H1 (cell line): Measurements from ENCODE around the gene PDE8B. TPM values are rescaled to one million over a fixed set of nuclear protein-coding genes. Genes with fewer than 3 reads are reported as not detected.

Experiments used
- CTCF ChIA-PET: fragments of 300-600 bp; sonication (Branson Sonifier 250); formaldehyde crosslinking; loops from one replicate; lab custom pipeline; 2021; ENCODE audit not compliant: partially characterized antibody; lab: Charles Lee
- POLR2A ChIA-PET: fragments of 300-600 bp; sonication (Branson Sonifier 250); formaldehyde crosslinking; loops from one replicate; lab custom pipeline; 2021; ENCODE audit warnings: inconsistent platforms; ENCODE audit not compliant: partially characterized antibody; lab: Charles Lee
- DNase-seq, 2 experiments: peaks; one replicate each; pipeline versions ENCODE4 v3.0.0 to v3.0.0-alpha.2; 2010 to 2022; ENCODE audit warnings: low spot score in 2 of 2, low read depth in 1 of 2, mixed read lengths in 1 of 2
- FAIRE-seq: peaks from 2 replicates; lab custom pipeline; 2011; peaks lifted over from hg19 to GRCh38; lab: Jason Lieb, UNC
- H2AFZ ChIP-seq: 2 replicates; pipeline ENCODE4 v1.8.1; 2012; ENCODE audit warnings: low read length, inconsistent platforms
- H2AK5ac ChIP-seq: 2 replicates; pipeline ENCODE4 v1.6.1; 2013; ENCODE audit warnings: low read depth, low read length
- H2BK120ac ChIP-seq: replicated peaks from 2 replicates; pipeline ENCODE3; 2013; ENCODE audit warnings: low read depth, low read length, inconsistent platforms
- H2BK12ac ChIP-seq: 2 replicates; pipeline ENCODE4 v1.6.1; 2013; ENCODE audit warnings: low read depth, low read length
- H2BK15ac ChIP-seq: 2 replicates; pipeline ENCODE4 v1.6.1; 2013; ENCODE audit warnings: low read length
- H2BK20ac ChIP-seq: 2 replicates; pipeline ENCODE4 v1.6.1; 2013; ENCODE audit warnings: low read length
- H2BK5ac ChIP-seq: 2 replicates; pipeline ENCODE4 v1.6.1; 2013; ENCODE audit warnings: low read depth, low read length
- H3K14ac ChIP-seq: 2 replicates; pipeline ENCODE4 v1.6.1; 2013; ENCODE audit warnings: inconsistent platforms; ENCODE audit not compliant: insufficient read length
- H3K18ac ChIP-seq: 2 replicates; pipeline ENCODE4 v1.6.1; 2013; ENCODE audit warnings: low read length; ENCODE audit errors: extremely low read depth
- H3K23ac ChIP-seq: 2 replicates; pipeline ENCODE4 v1.6.1; 2013; ENCODE audit warnings: inconsistent platforms; ENCODE audit not compliant: insufficient read length
- H3K23me2 ChIP-seq: 2 replicates; pipeline ENCODE4 v1.6.1; 2013; ENCODE audit warnings: low read depth, low read length
- H3K27ac ChIP-seq: 2 replicates; pipeline ENCODE4 v1.6.1; 2011; ENCODE audit warnings: low read depth, low read length, inconsistent platforms
- H3K27me3 ChIP-seq, 4 experiments: replicated peaks in 1 of 4; 1 replicate in 1 of 4; 2 replicates in 3 of 4; pipeline versions ENCODE4 v1.6.1 to v1.8.1; 2011 to 2013; ENCODE audit warnings: low read length in 3 of 4, mild to moderate bottlenecking in 3 of 4, inconsistent platforms in 2 of 4, mixed read lengths in 2 of 4, moderate library complexity in 1 of 4; ENCODE audit not compliant: control insufficient read depth in 3 of 4, insufficient read depth in 3 of 4; ENCODE audit errors: extremely low read depth in 1 of 4
- H3K36me3 ChIP-seq, 4 experiments: 2 replicates each; pipeline versions ENCODE4 v1.6.1 to v1.8.1; 2011 to 2013; ENCODE audit warnings: mild to moderate bottlenecking in 4 of 4, low read length in 3 of 4, moderate library complexity in 2 of 4, control low read depth in 1 of 4, inconsistent platforms in 1 of 4; ENCODE audit not compliant: insufficient read depth in 4 of 4, control insufficient read depth in 2 of 4
- H3K4ac ChIP-seq: replicated peaks from 2 replicates; pipeline ENCODE3; 2013; ENCODE audit warnings: low read length, low read depth, mixed read lengths, inconsistent platforms; ENCODE audit not compliant: insufficient read length
- H3K4me1 ChIP-seq, 4 experiments: replicated peaks in 1 of 4; 1 replicate in 1 of 4; 2 replicates in 3 of 4; pipeline versions ENCODE4 v1.6.1 to v1.8.1; 2011 to 2013; ENCODE audit warnings: low read length in 3 of 4, inconsistent platforms in 2 of 4, mixed read lengths in 1 of 4; ENCODE audit not compliant: insufficient read depth in 4 of 4, control insufficient read depth in 3 of 4
- H3K4me2 ChIP-seq, 2 experiments: 2 replicates each; pipeline versions ENCODE4 v1.6.1 to v1.8.1; 2011 to 2013; ENCODE audit warnings: low read depth in 2 of 2, low read length in 2 of 2, control low read depth in 1 of 2, inconsistent platforms in 1 of 2, mild to moderate bottlenecking in 1 of 2; ENCODE audit not compliant: insufficient read depth in 1 of 2
- H3K4me3 ChIP-seq, 4 experiments: fragments of 200-600, 300-600 bp in 1 of 4; sonication (generic), shearing (Covaris generic), sonication (Bioruptor Twin) in 1 of 4; 2 replicates each; pipeline versions ENCODE4 v1.5.1 to v1.8.1; 2011 to 2016; ENCODE audit warnings: low read length in 4 of 4, low read depth in 3 of 4, control low read depth in 2 of 4, inconsistent platforms in 2 of 4, mild to moderate bottlenecking in 2 of 4, mixed read lengths in 1 of 4, moderate library complexity in 1 of 4; ENCODE audit not compliant: insufficient read depth in 2 of 4; ENCODE audit errors: extremely low read depth in 1 of 4
- H3K56ac ChIP-seq: replicated peaks from 2 replicates; pipeline ENCODE3; 2013; ENCODE audit warnings: low read depth, mild to moderate bottlenecking, mixed read lengths, low read length, inconsistent platforms; ENCODE audit not compliant: insufficient read length
- H3K79me1 ChIP-seq: 2 replicates; pipeline ENCODE4 v1.6.1; 2013; ENCODE audit warnings: low read depth, low read length, control low read depth
- H3K79me2 ChIP-seq, 2 experiments: 2 replicates each; pipeline versions ENCODE4 v1.6.1 to v1.8.1; 2012 to 2013; ENCODE audit warnings: low read length in 2 of 2, mild to moderate bottlenecking in 2 of 2, inconsistent platforms in 1 of 2; ENCODE audit not compliant: insufficient read depth in 2 of 2, control insufficient read depth in 1 of 2
- H3K9ac ChIP-seq, 4 experiments: replicated peaks in 1 of 4; 1 replicate in 1 of 4; 2 replicates in 3 of 4; pipeline versions ENCODE4 v1.6.1 to v1.8.1; 2011 to 2013; ENCODE audit warnings: low read depth in 3 of 4, low read length in 3 of 4, control low read depth in 2 of 4, mild to moderate bottlenecking in 2 of 4, moderate library complexity in 2 of 4, inconsistent platforms in 1 of 4; ENCODE audit errors: extremely low read depth in 1 of 4
- H3K9me3 ChIP-seq, 2 experiments: 2 replicates each; pipeline versions ENCODE4 v1.6.1 to v1.8.1; 2012 to 2013; ENCODE audit warnings: mild to moderate bottlenecking in 2 of 2, moderate library complexity in 2 of 2, control low read depth in 1 of 2, inconsistent platforms in 1 of 2, low read depth in 1 of 2, low read length in 1 of 2, mixed read lengths in 1 of 2; ENCODE audit not compliant: insufficient read depth in 2 of 2
- H4K20me1 ChIP-seq, 2 experiments: replicated peaks in 1 of 2; 2 replicates each; pipeline versions ENCODE3 to v1.8.1; 2011 to 2013; ENCODE audit warnings: inconsistent platforms in 2 of 2, low read length in 2 of 2, mild to moderate bottlenecking in 1 of 2; ENCODE audit not compliant: insufficient read depth in 2 of 2, control insufficient read depth in 1 of 2
- H4K5ac ChIP-seq: 2 replicates; pipeline ENCODE4 v1.6.1; 2013; ENCODE audit warnings: low read length, low read depth, mixed read lengths, inconsistent platforms; ENCODE audit not compliant: insufficient read length
- H4K8ac ChIP-seq: 2 replicates; pipeline ENCODE4 v1.8.0; 2013; ENCODE audit warnings: mild to moderate bottlenecking, moderate library complexity, low read length, inconsistent platforms; ENCODE audit not compliant: insufficient read depth; ENCODE audit errors: extremely low read depth
- H4K91ac ChIP-seq: replicated peaks from 2 replicates; pipeline ENCODE3; 2013; ENCODE audit warnings: low read length, mixed read lengths, inconsistent platforms; ENCODE audit not compliant: insufficient read length
- ASH2L ChIP-seq: fragments of 200-600, 300-600 bp; sonication (generic); IDR thresholded peaks from one replicate; pipeline ENCODE4 v1.7.1; 2017; ENCODE audit warnings: low read length
- KDM4A ChIP-seq: IDR thresholded peaks from one replicate; pipeline ENCODE4 v1.7.1; 2012; ENCODE audit warnings: low read depth, mild to moderate bottlenecking, moderate library complexity, low read length, inconsistent platforms; ENCODE audit not compliant: severe bottlenecking
- NANOG ChIP-seq: IDR thresholded peaks from 2 replicates; pipeline ENCODE4 v1.6.1; 2011; ENCODE audit warnings: low read length, low read depth, mild to moderate bottlenecking, inconsistent platforms; ENCODE audit not compliant: insufficient read depth, poor library complexity, severe bottlenecking
- SP2 ChIP-seq: IDR thresholded peaks from 2 replicates; pipeline ENCODE4 v1.6.1; 2012; ENCODE audit warnings: mild to moderate bottlenecking, low read length, inconsistent platforms
- TAF1 ChIP-seq: IDR thresholded peaks from 2 replicates; pipeline ENCODE4 v1.6.1; 2011; ENCODE audit warnings: mild to moderate bottlenecking, low read depth, low read length
- TAF7 ChIP-seq: optimal IDR thresholded peaks from 2 replicates; pipeline ENCODE3; 2011; ENCODE audit warnings: low read depth, mild to moderate bottlenecking, inconsistent platforms, low read length, moderate library complexity, borderline replicate concordance
- YY1 ChIP-seq: IDR thresholded peaks from 2 replicates; pipeline ENCODE4 v1.6.1; 2011; ENCODE audit warnings: low read depth, mild to moderate bottlenecking, low read length
- ZNF274 ChIP-seq: IDR thresholded peaks from 2 replicates; pipeline ENCODE4 v1.7.0; 2012; ENCODE audit warnings: low read length, borderline replicate concordance; ENCODE audit errors: extremely low read depth
- WGBS, 2 experiments: shearing (Covaris generic) in 1 of 2; methylation state at CpG; one replicate each; pipeline versions ENCODE4 v1.1.6 to v1.1.7; 2013 to 2015; ENCODE audit warnings: low lambda C conversion rate in 2 of 2, mixed read lengths in 2 of 2, inconsistent platforms in 1 of 2, low coverage in 1 of 2, missing lambda C conversion rate in 1 of 2; ENCODE audit not compliant: insufficient replicate concordance in 2 of 2, insufficient coverage in 1 of 2, insufficient read length in 1 of 2; ENCODE audit errors: extremely low coverage in 1 of 2, missing lambda C conversion rate in 1 of 2; 5-methylcytosine and 5-hydroxymethylcytosine counted together
- polyA plus RNA-seq, 7 experiments: library from polyadenylated mRNA; depleted of rRNA in 3 of 7; stranded (reverse) in 5 of 7; unstranded in 2 of 7; fragments of >200 nt in 5 of 7; fragments of 200-250 nt in 2 of 7; gene quantifications; 1 replicate in 5 of 7; 2 replicates in 1 of 7; 4 replicates in 1 of 7; pipeline versions ENCODE4 v1.2.1 to v1.2.3, GENCODE V29; 2011 to 2013; ENCODE audit warnings: missing spikeins in 2 of 7, mixed read lengths in 2 of 7
- total RNA-seq: library from RNA; stranded (reverse); fragmentation: NEBNext Ultra II Directional; extraction: Animal tissue kit (Norgen Biotek cat#: 25700); gene quantifications from 2 replicates; pipeline ENCODE4 v1.2.1, GENCODE V29; 2021
- TF ChIP-seq, protein P1 (sequence below): IDR thresholded peaks from 2 replicates; pipeline ENCODE4 v1.6.1; 2012; ENCODE audit warnings: low read length, inconsistent platforms
- TF ChIP-seq, protein P2 (sequence below), 3 experiments: IDR thresholded peaks; 1 replicate in 2 of 3; 2 replicates in 1 of 3; pipeline versions ENCODE4 v1.5.1 to v1.6.1; 2011; ENCODE audit warnings: low read length in 3 of 3, mild to moderate bottlenecking in 3 of 3, inconsistent platforms in 2 of 3, low read depth in 1 of 3, moderate library complexity in 1 of 3; ENCODE audit not compliant: insufficient read depth in 1 of 3; ENCODE audit errors: control extremely low read depth in 1 of 3

PDE8B gene
- total and polyA plus RNA-seq, 2 of the 8 experiments (the other 6 are each of a cell fraction or from before 2014, with no cell fraction given), result 0.32 to 1.1 TPM

DNA sequence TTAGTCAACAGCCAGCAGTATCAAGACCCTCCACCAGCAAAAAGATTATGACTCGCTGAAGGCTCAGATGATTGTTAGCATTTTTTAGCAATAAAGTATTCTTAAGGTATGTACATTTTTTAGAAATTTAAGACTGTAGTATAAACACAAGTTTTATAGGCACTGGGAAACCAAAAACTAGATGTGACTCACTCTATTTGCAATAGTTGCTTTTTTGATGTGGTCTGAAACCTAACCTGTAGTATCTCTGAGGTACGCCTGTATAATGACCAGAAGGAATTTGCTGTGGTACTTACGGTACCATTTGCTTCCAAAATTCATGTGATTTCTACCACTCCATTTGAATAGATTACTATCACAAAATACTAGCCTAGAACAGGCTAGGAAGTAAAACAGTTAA, 220.8 kb downstream of the PDE8B start:
- ChIA-PET POLR2A (interaction anchor here (1.3 kb wide), 1 partner anchor 60 kb away, joined by 3 read pairs; no protein-coding TSS in a partner anchor), CTCF (no interaction called here)
- Histone ChIP-seq H2BK120ac (no peak overlapping the region), H3K27ac (no peak overlapping the region), H3K36me3 (peaks cover 0 to 7% (median 5%) of the 10 kb centered on the region in 4 experiments; a peak in 4 of 8 replicates), H3K23ac (no peak overlapping the region), H2AFZ (no peak overlapping the region), H3K4ac (no peak overlapping the region), H3K56ac (no peak overlapping the region), H3K27me3 (no peaks in the 10 kb centered on the region), H4K5ac (no peak overlapping the region), H3K4me1 (no peaks in the 10 kb centered on the region), H4K20me1 (no peaks in the 10 kb centered on the region), H2BK15ac (no peak overlapping the region), H3K4me3 (no peak overlapping the region), H4K91ac (no peak overlapping the region), H2BK5ac (no peak overlapping the region), H3K9me3 (no peaks in the 10 kb centered on the region), H2BK12ac (no peak overlapping the region), H3K14ac (no peak overlapping the region), H4K8ac (no peak overlapping the region), H2BK20ac (no peak overlapping the region), H3K79me1 (no peaks in the 10 kb centered on the region), H2AK5ac (no peak overlapping the region), H3K4me2 (no peak overlapping the region), H3K79me2 (no peaks in the 10 kb centered on the region), H3K9ac (no peak overlapping the region), H3K18ac (no peak overlapping the region), H3K23me2 (no peaks in the 10 kb centered on the region)
- 92% methylated on average over 3 of the region's 3 CpGs; no CpG with 5 or more reads in 1 of the 2 experiments for WGBS, 2 experiments
- no peak for FAIRE-seq
- DNase-seq, result no peak
- TF ChIP-seq NANOG (no peak), TAF1 (no peak), ZNF274 (no peak), ASH2L (no peak), SP2 (no peak), YY1 (no peak), TAF7 (no peak), KDM4A (no peak)
- TF ChIP-seq, protein P1, sequence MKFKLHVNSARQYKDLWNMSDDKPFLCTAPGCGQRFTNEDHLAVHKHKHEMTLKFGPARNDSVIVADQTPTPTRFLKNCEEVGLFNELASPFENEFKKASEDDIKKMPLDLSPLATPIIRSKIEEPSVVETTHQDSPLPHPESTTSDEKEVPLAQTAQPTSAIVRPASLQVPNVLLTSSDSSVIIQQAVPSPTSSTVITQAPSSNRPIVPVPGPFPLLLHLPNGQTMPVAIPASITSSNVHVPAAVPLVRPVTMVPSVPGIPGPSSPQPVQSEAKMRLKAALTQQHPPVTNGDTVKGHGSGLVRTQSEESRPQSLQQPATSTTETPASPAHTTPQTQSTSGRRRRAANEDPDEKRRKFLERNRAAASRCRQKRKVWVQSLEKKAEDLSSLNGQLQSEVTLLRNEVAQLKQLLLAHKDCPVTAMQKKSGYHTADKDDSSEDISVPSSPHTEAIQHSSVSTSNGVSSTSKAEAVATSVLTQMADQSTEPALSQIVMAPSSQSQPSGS, result no peak
- TF ChIP-seq, protein P2, sequence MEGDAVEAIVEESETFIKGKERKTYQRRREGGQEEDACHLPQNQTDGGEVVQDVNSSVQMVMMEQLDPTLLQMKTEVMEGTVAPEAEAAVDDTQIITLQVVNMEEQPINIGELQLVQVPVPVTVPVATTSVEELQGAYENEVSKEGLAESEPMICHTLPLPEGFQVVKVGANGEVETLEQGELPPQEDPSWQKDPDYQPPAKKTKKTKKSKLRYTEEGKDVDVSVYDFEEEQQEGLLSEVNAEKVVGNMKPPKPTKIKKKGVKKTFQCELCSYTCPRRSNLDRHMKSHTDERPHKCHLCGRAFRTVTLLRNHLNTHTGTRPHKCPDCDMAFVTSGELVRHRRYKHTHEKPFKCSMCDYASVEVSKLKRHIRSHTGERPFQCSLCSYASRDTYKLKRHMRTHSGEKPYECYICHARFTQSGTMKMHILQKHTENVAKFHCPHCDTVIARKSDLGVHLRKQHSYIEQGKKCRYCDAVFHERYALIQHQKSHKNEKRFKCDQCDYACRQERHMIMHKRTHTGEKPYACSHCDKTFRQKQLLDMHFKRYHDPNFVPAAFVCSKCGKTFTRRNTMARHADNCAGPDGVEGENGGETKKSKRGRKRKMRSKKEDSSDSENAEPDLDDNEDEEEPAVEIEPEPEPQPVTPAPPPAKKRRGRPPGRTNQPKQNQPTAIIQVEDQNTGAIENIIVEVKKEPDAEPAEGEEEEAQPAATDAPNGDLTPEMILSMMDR (IDR thresholded peaks at IDR 0.05; ENCODE audit: control extremely low read depth in 1 of 3, insufficient read depth in 1 of 3, low read depth in 1 of 3, low read length in 3 of 3), result no peak
